HG02798 (cell line): ENCODE results near the gene NOD1.

Experiments
- ATAC-seq: cut with Tn5 transposase; IDR thresholded peaks from one replicate; pipeline ENCODE4 v1.9.1; 2021; ENCODE audit warnings: mild to moderate bottlenecking; ENCODE audit not compliant: unreplicated experiment, poor library complexity

Gene NOD1

GRCh38 chr7:30472081-30472783, 6.4 kb downstream of the NOD1 start:
- ATAC-seq: no peak

GRCh38 chr7:30471205-30471604, 7.4 kb downstream of the NOD1 start:
- ATAC-seq: no peak

- no peak for ATAC-seq
Measured at GRCh38 chr7:30470771-30471170, 7.8 kb downstream of the NOD1 start.

- ATAC-seq: no peak
Measured at GRCh38 chr7:30470163-30470770, 8.3 kb downstream of the NOD1 start.

- no peak for ATAC-seq
Measured at GRCh38 chr7:30469303-30469702, 9.3 kb downstream of the NOD1 start.

- no peak for ATAC-seq
Measured at GRCh38 chr7:30468791-30469190, 9.8 kb downstream of the NOD1 start.

GRCh38 chr7:30468041-30468440, 10.5 kb downstream of the NOD1 start:
- ATAC-seq: no peak

GRCh38 chr7:30467271-30467670, 11.3 kb downstream of the NOD1 start:
- no peak for ATAC-seq

- ATAC-seq: no peak
Measured at GRCh38 chr7:30466266-30466665, 12.3 kb downstream of the NOD1 start.

- ATAC-seq: no peak
Measured at GRCh38 chr7:30465811-30466180, 12.8 kb downstream of the NOD1 start.

- ATAC-seq: no peak
Measured at GRCh38 chr7:30465046-30465810, 13.4 kb downstream of the NOD1 start.

- no peak for ATAC-seq
Measured at GRCh38 chr7:30464231-30464671, 14.3 kb downstream of the NOD1 start.

GRCh38 chr7:30463405-30464145, 15.0 kb downstream of the NOD1 start:
- peak; percentile 88 for ATAC-seq

GRCh38 chr7:30462179-30462578, 16.4 kb downstream of the NOD1 start:
- ATAC-seq: no peak

- ATAC-seq: no peak
Measured at GRCh38 chr7:30460246-30460633, 18.3 kb downstream of the NOD1 start.

- ATAC-seq: no peak
Measured at GRCh38 chr7:30459591-30460245, 18.9 kb downstream of the NOD1 start.

- no peak for ATAC-seq
Measured at GRCh38 chr7:30458311-30458710, 20.3 kb downstream of the NOD1 start.

- ATAC-seq: no peak
Measured at GRCh38 chr7:30453921-30454320, 24.7 kb downstream of the NOD1 start.

GRCh38 chr7:30453016-30453415, 25.6 kb downstream of the NOD1 start:
- no peak for ATAC-seq

GRCh38 chr7:30452280-30452930, 26.2 kb downstream of the NOD1 start:
- ATAC-seq: no peak
